Midbrain (tissue), 1 donor: ENCODE data around the gene MPP7.

Source experiments
- DNase-seq: peaks from one replicate; lab custom pipeline; 2025; lab: John Stamatoyannopoulos, UW

Gene MPP7

GRCh38 chr10:28266449-28267224 is 36.2 kb downstream of the MPP7 start:
- DNase-seq, result no peak

DNA sequence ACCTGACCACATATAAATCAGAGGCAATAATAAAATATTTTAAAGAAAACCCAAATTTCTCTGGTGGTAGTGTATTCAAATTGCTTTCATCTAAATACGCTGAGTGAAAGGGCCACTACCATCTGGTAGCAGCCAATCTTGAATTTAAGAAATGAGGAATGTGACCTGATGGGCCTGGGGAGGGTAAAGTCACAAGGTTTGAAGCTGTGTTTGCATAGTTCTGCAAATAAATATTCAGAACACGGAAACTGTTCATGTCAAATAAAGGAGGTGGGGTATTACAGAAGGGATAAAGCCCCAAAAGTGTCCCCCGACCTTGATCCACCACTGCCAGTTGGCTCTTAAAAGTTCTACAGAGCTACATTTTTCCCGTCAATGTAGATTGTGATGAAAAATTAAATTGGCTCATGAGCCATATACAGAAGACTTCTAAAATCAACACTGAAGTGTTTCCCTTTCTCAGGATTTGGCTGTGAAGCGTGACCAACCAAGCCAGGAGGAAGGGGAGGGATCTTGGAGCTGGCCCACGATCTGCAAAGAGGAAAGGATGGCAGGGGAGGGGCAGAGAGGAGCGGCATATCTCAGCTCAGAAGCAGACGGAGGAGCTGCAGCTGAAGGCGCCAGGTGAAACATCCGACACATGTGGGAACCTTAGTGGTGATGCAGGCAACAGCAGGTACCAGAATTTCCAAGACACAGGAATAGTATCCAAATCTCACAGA is 39.6 kb downstream of the MPP7 start:
- DNase-seq, result no peak

DNA sequence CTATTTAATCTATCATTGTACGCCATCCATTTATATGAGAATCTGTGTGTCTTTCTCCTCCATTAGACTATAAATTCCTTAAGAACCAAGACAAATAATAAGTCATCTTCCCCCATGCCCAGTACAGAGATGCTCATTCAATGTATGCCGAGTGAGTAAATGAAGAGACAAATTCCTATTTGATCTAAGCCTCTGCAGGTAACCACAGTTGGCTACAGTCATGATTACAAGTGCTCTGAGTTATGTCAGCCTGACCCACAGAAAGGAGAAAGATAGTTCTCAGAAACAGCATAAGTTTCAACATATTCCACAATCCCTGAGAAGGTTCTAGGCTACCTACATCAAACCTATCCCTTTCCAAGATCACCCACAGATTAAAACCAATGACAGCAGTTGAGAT is 46.1 kb downstream of the MPP7 start:
- DNase-seq, result no peak

DNA sequence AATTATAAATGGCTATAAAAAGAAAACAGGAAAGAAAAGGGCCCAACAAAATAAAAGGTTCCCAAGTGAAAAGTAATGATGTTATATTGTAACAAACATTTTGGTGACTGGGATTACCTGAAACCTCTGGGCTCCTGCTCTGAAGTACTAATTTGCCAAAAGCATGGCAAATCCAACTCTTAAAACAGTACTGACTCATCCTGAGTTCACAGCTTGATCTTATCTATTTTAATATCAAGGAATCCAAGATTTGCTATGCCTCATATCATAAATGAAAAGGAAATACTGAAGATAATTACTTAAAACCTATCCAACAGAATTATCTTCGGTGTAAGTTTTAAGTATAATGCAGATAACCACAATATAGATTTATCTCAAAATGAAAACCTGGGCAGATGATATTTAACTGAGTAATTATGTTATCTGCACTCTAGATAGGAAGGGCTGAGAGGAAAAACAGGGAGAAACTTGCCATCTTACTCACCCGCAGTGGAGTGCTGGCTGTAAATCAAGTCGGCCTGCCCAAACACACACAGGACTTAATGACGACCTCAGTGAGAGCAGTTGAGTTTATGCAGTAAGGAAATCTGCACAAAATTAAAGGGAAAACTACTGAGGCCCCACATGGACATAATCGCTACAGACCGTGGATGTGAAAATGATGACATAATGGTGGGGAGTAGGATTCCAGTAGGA is 48.4 kb downstream of the MPP7 start:
- no peak for DNase-seq

DNA sequence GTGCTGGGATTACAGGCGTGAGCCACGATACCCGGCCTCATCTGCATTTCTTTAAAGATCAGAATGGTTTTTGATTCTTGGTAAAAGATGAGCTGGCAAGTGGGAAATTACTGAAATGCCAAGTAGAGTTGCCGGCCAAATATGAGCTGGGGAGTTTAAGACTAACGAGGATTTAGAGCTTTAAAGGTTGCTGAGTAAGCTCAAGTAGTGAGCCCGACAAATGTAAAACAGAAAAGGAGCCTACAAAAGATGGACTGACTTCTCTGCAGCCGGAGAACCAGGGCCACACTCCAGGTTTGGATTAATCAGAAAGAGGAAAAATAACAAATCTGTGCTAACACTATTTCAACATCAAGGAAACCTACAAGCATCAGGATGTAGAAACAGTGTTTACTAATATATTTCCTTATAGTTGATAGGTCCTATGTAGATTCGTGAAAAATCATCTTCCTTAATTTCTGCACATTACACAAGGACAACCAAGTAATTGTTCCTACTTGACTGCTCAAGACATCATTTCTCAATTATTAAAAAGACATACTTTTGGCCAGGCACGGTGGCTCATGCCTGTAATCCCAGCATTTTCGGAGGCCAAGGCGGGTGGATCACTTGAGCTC is 49.6 kb downstream of the MPP7 start:
- no peak for DNase-seq
